GM10266 (cell line): ENCODE results near the gene KIAA0825.

Experiments used
- DNase-seq: peaks from one replicate; pipeline ENCODE4 v3.0.0; 2012; ENCODE audit errors: extremely low spot score
- CTCF ChIP-seq: IDR thresholded peaks from 2 replicates; pipeline ENCODE4 v1.5.1; 2012; ENCODE audit warnings: mild to moderate bottlenecking, low read depth; ENCODE audit not compliant: control insufficient read depth, insufficient read depth; ENCODE audit errors: missing control alignments

KIAA0825 gene, protein sequence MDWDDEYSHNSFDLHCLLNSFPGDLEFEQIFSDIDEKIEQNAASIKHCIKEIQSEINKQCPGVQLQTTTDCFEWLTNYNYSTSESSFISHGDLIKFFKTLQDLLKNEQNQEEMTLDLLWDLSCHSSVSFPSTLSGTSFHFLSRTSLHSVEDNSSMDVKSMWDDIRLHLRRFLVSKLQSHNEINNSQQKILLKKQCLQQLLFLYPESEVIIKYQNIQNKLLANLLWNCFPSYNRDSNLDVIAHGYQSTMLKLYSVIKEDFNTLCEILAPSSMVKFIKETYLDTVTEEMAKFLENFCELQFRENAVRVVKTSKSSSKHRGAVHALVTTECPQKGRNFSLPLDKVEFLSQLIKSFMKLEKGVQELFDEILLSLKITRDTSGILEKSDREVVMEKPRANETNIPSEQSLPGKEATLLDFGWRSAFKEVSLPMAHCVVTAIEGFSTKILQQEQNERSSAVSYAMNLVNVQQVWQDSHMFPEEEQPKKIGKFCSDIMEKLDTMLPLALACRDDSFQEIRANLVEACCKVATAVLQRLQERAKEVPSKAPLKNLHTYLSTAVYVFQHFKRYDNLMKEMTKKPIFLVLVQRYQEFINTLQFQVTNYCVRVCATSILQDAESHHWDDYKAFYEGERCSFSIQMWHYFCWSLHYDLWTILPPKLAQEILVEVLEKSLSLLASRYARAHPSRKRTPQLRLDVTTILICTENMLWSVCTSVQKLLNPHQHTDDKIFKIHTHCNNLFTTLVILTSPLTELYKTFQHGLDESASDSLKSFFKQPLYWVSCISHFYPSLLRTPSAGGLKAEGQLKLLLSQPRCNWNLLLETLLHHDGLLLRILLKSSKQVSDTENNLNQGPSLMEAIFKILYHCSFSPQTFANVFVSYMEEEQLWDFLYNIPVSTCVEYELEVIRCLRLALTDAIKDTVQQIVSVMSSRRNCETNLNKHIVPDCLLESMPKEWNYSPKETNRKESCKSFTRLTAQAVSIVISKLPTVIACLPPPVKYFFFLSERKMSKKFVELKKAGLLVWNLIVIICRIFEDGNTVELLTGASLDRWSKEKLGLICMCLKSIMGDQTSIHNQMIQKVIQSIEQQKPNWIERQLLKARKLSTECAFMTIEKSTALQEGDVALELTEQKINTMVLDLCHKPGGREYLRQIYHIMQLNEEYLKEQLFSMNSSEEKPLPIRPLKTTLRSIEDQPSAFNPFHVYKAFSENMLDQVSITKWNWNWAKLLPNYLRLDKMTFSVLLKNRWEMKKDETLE (N-terminal part only)

DNA sequence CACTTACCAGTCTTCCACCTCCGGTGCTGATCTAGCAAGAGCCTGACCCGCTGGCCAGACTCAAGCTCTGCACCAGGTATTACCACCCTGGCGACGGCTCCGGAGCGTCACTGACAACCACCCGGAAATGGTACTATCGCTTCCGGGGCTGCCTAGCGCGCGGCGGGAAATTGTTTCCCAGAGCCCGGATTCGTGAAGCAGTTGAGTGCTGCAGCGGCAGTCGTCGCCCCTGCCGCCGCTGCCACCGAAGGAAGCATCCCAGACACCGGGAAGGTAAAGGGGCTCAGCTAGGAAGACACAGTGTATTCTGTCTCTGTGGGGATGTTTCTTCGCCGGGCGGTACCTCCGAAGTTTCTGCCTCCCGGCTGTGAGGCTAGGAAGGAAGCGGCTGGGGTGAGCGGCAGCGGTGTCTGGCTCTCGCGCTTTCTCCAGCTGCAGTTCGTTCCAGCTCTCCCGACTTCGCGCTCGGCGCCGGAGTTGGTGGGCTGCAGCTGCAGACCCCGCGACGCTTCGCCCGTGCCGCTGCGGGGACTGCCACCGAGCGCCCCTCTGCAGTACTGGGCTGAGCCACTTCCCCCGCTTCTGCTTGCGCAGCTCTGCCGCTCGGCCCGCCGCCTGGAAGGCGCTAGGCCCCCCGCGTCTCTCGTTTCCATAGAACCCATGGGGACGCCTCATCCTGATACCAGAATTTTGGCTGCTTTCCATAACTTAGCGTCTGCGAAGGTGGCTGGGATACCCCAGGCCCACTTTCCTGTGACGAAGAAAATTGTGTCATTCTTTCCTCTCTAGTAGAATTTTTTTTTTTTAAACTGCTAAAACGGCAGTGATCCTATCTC is at the start of gene KIAA0825, which contains the start of gene SLF1:
Gene KIAA0825 (minus strand): TSS at position 112 of the 836 bp plus-strand sequence. CDS start 81,478 bp downstream, outside the sequence.
Gene SLF1 (plus strand): TSS at position 177 of the 836 bp plus-strand sequence. CDS start 10,142 bp downstream, outside the sequence.
- peak; percentile 82 for DNase-seq
- no peak for TF ChIP-seq CTCF

DNA sequence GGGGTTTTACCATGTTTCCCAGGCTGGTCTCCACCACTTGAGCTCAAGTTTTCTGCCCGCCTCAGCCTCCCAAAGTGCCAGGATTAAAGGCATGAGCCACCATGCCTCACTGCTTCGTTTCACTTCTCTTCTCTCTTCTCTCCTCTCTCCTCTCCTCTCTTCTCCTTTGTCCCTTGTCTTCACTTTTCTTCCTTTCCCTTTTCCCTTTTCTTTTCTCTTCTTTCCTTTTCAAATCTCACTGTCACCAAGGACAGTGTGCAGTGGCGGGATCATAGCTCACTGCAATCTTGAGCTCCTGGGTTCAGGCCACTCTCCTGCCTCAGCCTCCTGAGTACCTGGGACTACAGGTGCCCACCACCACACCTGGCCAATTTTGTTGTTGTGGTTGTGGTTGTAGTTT is 49.5 kb upstream of the KIAA0825 start:
- no peak for DNase-seq
- TF ChIP-seq CTCF = no peak

GRCh38 chr5:94661086-94661485 is 42.7 kb upstream of the KIAA0825 start:
- DNase-seq = no peak
- TF ChIP-seq CTCF = no peak

GRCh38 chr5:94660506-94660905 is 42.1 kb upstream of the KIAA0825 start:
- DNase-seq = no peak
- no peak for TF ChIP-seq CTCF

- DNase-seq = no peak
- TF ChIP-seq CTCF = no peak
Observed at GRCh38 chr5:94658272-94658671, 39.9 kb upstream of the KIAA0825 start.

- no peak for TF ChIP-seq CTCF
- DNase-seq = no peak
Observed at GRCh38 chr5:94649874-94650273, 31.5 kb upstream of the KIAA0825 start.
